Ovary (tissue), 9 donors: ENCODE measurements around the gene CTNNA3. TPM values are rescaled to one million over a fixed set of nuclear protein-coding genes. Genes with fewer than 3 reads are reported as not detected.

Source experiments
- DNase-seq, 5 donors: peaks; one replicate each; pipeline ENCODE4 v3.0.0-alpha.2; 2019 to 2020
- H3K27ac ChIP-seq, 2 donors: fragments of 200-600 bp; one replicate each; pipeline versions ENCODE4 v1.5.1 to v1.8.0; 2019 to 2022
- H3K27me3 ChIP-seq: fragments of 200-600 bp; one replicate; pipeline ENCODE4 v1.8.0; 2022
- H3K36me3 ChIP-seq: fragments of 200-600 bp; sonication (generic); one replicate; pipeline ENCODE4 v1.5.1; 2019
- H3K4me1 ChIP-seq: one replicate; pipeline ENCODE4 v1.8.1; 2013; ENCODE audit warnings: mild to moderate bottlenecking, moderate library complexity; ENCODE audit not compliant: insufficient read depth
- H3K4me3 ChIP-seq: fragments of 200-600 bp; sonication (generic); one replicate; pipeline ENCODE4 v1.5.1; 2017
- H3K9me3 ChIP-seq, 2 donors: fragments of 200-600 bp in 1 of 2; sonication (generic) in 1 of 2; one replicate each; pipeline versions ENCODE4 v1.5.1 to v1.8.1; 2013 to 2019; ENCODE audit warnings: mild to moderate bottlenecking in 1 of 2, moderate library complexity in 1 of 2
- EP300 ChIP-seq: sonication (generic); formaldehyde crosslinking; IDR thresholded peaks from one replicate; pipeline ENCODE4 v1.6.1; 2017; ENCODE audit warnings: antibody characterized with exemption
- POLR2A ChIP-seq: fragments of 450-650 bp; IDR thresholded peaks from one replicate; pipeline ENCODE4 v1.6.1; 2017; ENCODE audit warnings: antibody characterized with exemption, mild to moderate bottlenecking, moderate library complexity
- WGBS, 3 donors: extraction: QIAGEN DNeasy Blood & Tissue Kit in 1 of 3; methylation state at CpG; one replicate each; pipeline versions ENCODE4 v1.1.5 to v1.1.7; 2013 to 2017; 5-methylcytosine and 5-hydroxymethylcytosine counted together
- intact Hi-C, 4 donors: fragments of 100-400 bp; cut with DNase I; formaldehyde crosslinking; loops; one replicate each; pipeline versions ENCODE4 v1.11.0 to v1.15.1; 2022 to 2023
- polyA plus RNA-seq, 2 donors: library from polyadenylated mRNA; stranded (reverse); fragments of 200-250 nt in 1 of 2; fragments of 350-450 nt in 1 of 2; fragmentation: Illumina TruSeq in 1 of 2; extraction: RNeasy Lipid Tissue Mini Kit (QIAGEN cat#74804) in 1 of 2; gene quantifications; one replicate each; pipeline ENCODE4 v1.2.3, GENCODE V29; 2013 to 2014
- total RNA-seq, 7 donors: library from RNA; depleted of rRNA in 2 of 7; stranded (reverse); fragments of >200 nt in 2 of 7; fragmentation: NEBNext Ultra II Directional in 3 of 7; extraction: Animal tissue kit (Norgen Biotek cat#: 25700) in 3 of 7; gene quantifications; one replicate each; pipeline versions ENCODE4 v1.1.0 to v1.2.4, GENCODE V29; 2016 to 2023
- TF ChIP-seq, protein P1 (sequence below), 3 donors: fragments of 450-650 bp in 2 of 3; fragments of 200-600 bp in 1 of 3; IDR thresholded peaks; one replicate each; pipeline versions ENCODE4 v1.5.1 to v1.8.0; 2016 to 2022; ENCODE audit warnings: antibody characterized with exemption in 3 of 3, mild to moderate bottlenecking in 1 of 3
- donor health status: DM: no; HTN: no; CAD: no; lungs with moderate emphysema.
- donor health status: DM: no; HTN: no; CAD: no.
- donor health status: Bipolar disorder and iron deficiency.
- donor health status: DM: yes; HTN: yes; CAD: no.
- donor health status: DM: no; HTN: no; CAD: no.
- donor health status: DM: yes; HTN: yes; CAD: no.

The CTNNA3 gene
- total and polyA plus RNA-seq, 9 donors = 1.9 to 9.7 (median 4.0) TPM

DNA sequence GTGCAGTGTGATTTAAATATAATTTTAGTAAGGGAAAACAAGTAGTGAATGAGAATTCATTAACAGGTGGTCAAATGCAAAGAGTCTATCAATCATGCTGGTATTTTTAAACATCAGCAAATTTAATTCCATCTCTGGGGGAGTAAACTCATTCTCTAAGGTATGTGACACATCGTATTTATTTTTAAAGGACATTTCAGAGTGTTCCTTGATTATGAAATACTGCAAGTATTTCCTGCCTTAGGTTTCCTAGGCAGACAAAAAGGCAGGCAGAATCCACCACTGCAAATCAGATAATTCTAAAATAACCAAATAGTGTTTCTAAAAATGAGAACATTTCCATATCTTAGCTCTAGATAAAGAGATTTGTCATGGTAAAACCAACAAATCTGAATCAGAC is 576.3 kb downstream of the CTNNA3 start:
- no peak for DNase-seq
- intact Hi-C loops = no loop called here
- H3K4me1 ChIP-seq = no peaks in the 10 kb centered on the region
- H3K27ac ChIP-seq = no peak overlapping the region
- TF ChIP-seq POLR2A = no peak
- TF ChIP-seq, protein P1, sequence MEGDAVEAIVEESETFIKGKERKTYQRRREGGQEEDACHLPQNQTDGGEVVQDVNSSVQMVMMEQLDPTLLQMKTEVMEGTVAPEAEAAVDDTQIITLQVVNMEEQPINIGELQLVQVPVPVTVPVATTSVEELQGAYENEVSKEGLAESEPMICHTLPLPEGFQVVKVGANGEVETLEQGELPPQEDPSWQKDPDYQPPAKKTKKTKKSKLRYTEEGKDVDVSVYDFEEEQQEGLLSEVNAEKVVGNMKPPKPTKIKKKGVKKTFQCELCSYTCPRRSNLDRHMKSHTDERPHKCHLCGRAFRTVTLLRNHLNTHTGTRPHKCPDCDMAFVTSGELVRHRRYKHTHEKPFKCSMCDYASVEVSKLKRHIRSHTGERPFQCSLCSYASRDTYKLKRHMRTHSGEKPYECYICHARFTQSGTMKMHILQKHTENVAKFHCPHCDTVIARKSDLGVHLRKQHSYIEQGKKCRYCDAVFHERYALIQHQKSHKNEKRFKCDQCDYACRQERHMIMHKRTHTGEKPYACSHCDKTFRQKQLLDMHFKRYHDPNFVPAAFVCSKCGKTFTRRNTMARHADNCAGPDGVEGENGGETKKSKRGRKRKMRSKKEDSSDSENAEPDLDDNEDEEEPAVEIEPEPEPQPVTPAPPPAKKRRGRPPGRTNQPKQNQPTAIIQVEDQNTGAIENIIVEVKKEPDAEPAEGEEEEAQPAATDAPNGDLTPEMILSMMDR (IDR thresholded peaks at IDR 0.05) = no peak
- TF ChIP-seq EP300 = no peak
- WGBS, 3 donors = 26 to 35% (median 34%) methylated on average over 1 of the region's 1 CpG
- H3K4me3 ChIP-seq = no peak overlapping the region
- H3K36me3 ChIP-seq = no peaks in the 10 kb centered on the region
- no peaks in the 10 kb centered on the region for H3K9me3 ChIP-seq
- H3K27me3 ChIP-seq = no peaks in the 10 kb centered on the region

- H3K36me3 ChIP-seq = no peaks in the 10 kb centered on the region
- H3K27me3 ChIP-seq = no peaks in the 10 kb centered on the region
- TF ChIP-seq, protein P1 (IDR thresholded peaks at IDR 0.05) = no peak
- TF ChIP-seq EP300 (no peak), POLR2A (no peak)
- 45 to 61% (median 47%) methylated on average over 1 of the region's 1 CpG for WGBS, 3 donors
- no peaks in the 10 kb centered on the region for H3K9me3 ChIP-seq
- H3K27ac ChIP-seq = no peak overlapping the region
- H3K4me1 ChIP-seq = no peaks in the 10 kb centered on the region
- H3K4me3 ChIP-seq = no peak overlapping the region
- DNase-seq = no peak
- intact Hi-C loops = no loop called here
Observed at GRCh38 chr10:67115972-67116371, 580.0 kb downstream of the CTNNA3 start.

- intact Hi-C loops = no loop called here
- H3K9me3 ChIP-seq = no peaks in the 10 kb centered on the region
- H3K27me3 ChIP-seq = no peaks in the 10 kb centered on the region
- 91 to 98% (median 95%) methylated on average over 2 of the region's 2 CpGs for WGBS, 3 donors
- no peaks in the 10 kb centered on the region for H3K4me1 ChIP-seq
- no peak for TF ChIP-seq EP300
- TF ChIP-seq, protein P1 (IDR thresholded peaks at IDR 0.05) = no peak
- no peak for TF ChIP-seq POLR2A
- H3K4me3 ChIP-seq = no peak overlapping the region
- no peak overlapping the region for H3K27ac ChIP-seq
- H3K36me3 ChIP-seq = no peaks in the 10 kb centered on the region
- no peak for DNase-seq
Observed at GRCh38 chr10:67114945-67115344, 581.0 kb downstream of the CTNNA3 start.

- intact Hi-C loops = no loop called here
- no peaks in the 10 kb centered on the region for H3K9me3 ChIP-seq
- no peak overlapping the region for H3K4me3 ChIP-seq
- H3K27ac ChIP-seq = no peak overlapping the region
- H3K27me3 ChIP-seq = no peaks in the 10 kb centered on the region
- H3K36me3 ChIP-seq = no peaks in the 10 kb centered on the region
- no peak for DNase-seq
- no peaks in the 10 kb centered on the region for H3K4me1 ChIP-seq
- 95 to 100% (median 100%) methylated on average over 1 of the region's 1 CpG for WGBS, 3 donors
- no peak for TF ChIP-seq EP300
- TF ChIP-seq POLR2A = no peak
- TF ChIP-seq, protein P1 (IDR thresholded peaks at IDR 0.05) = no peak
Observed at GRCh38 chr10:67112765-67113164, 583.2 kb downstream of the CTNNA3 start.

GRCh38 chr10:67110286-67110685 is 585.7 kb downstream of the CTNNA3 start:
- intact Hi-C loops = no loop called here
- TF ChIP-seq, protein P1 (IDR thresholded peaks at IDR 0.05) = no peak
- TF ChIP-seq EP300 (no peak), POLR2A (no peak)
- no peaks in the 10 kb centered on the region for H3K9me3 ChIP-seq

More at GRCh38 chr10:67110286-67110685, 585.7 kb downstream of the CTNNA3 start:
- DNase-seq = no peak
- H3K27me3 ChIP-seq = no peaks in the 10 kb centered on the region
- no peaks in the 10 kb centered on the region for H3K4me1 ChIP-seq
- H3K27ac ChIP-seq = no peak overlapping the region
- no peaks in the 10 kb centered on the region for H3K36me3 ChIP-seq
- H3K4me3 ChIP-seq = no peak overlapping the region
